ENCODE data around the gene FOXJ3. TPM values are rescaled to one million over a fixed set of nuclear protein-coding genes. Genes with fewer than 3 reads are reported as not detected.

Gene FOXJ3
- polyA plus RNA-seq, 1 of the 3 experiments (the other 2 are of a cell fraction), result 16.0 TPM

GRCh38 chr1:42219627-42220026, 115.4 kb downstream of the FOXJ3 start:
- 78% methylated on average over 1 of the region's 1 CpG for WGBS (ENCODE audit: low lambda C conversion rate)
- H3K4me3 ChIP-seq (ENCODE audit: low read depth in 2 of 2, low read length in 1 of 2), result no peak overlapping the region
- H3K9me3 ChIP-seq, result no peaks in the 10 kb centered on the region
- H3K4me2 ChIP-seq, result no peak overlapping the region
- H3K9me2 ChIP-seq, result no peaks in the 10 kb centered on the region
- TF ChIP-seq SMC3 (IDR thresholded peaks at IDR 0.05; ENCODE audit: low read depth, low read length), result no peak
- no peak for TF ChIP-seq YY1 (IDR thresholded peaks at IDR 0.05; ENCODE audit: low read depth)
- TF ChIP-seq, protein P1, sequence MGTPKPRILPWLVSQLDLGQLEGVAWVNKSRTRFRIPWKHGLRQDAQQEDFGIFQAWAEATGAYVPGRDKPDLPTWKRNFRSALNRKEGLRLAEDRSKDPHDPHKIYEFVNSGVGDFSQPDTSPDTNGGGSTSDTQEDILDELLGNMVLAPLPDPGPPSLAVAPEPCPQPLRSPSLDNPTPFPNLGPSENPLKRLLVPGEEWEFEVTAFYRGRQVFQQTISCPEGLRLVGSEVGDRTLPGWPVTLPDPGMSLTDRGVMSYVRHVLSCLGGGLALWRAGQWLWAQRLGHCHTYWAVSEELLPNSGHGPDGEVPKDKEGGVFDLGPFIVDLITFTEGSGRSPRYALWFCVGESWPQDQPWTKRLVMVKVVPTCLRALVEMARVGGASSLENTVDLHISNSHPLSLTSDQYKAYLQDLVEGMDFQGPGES (IDR thresholded peaks at IDR 0.05; ENCODE audit: low read depth, low read length), result no peak
- no peak for TF ChIP-seq RXRA (IDR thresholded peaks at IDR 0.05; ENCODE audit: borderline replicate concordance, low read depth)
- no peaks in the 10 kb centered on the region; a peak in 2 of 4 replicates for H3K4me1 ChIP-seq (ENCODE audit: control insufficient read depth in 1 of 2, insufficient read depth in 2 of 2, low read depth in 1 of 2, low read length in 1 of 2)
- H3K27me3 ChIP-seq (ENCODE audit: insufficient read depth), result no peaks in the 10 kb centered on the region
- CTCF ChIA-PET, result no interaction called here
- peaks cover 4% of the 10 kb centered on the region for H3F3A ChIP-seq (replicated peaks; ENCODE audit: insufficient read depth)
- POLR2A ChIA-PET, result no interaction called here
- no peak overlapping the region for H3K9ac ChIP-seq
- H3K27ac ChIP-seq (ENCODE audit: low read depth in 2 of 2, low read length in 1 of 2), result no peak overlapping the region
- no peak for DNase-seq
- H3K79me2 ChIP-seq (ENCODE audit: insufficient read depth), result peaks cover 66% of the 10 kb centered on the region
- no peak overlapping the region for H2AFZ ChIP-seq (ENCODE audit: low read depth)
- H4K20me1 ChIP-seq (ENCODE audit: insufficient read depth), result no peaks in the 10 kb centered on the region
- H3K36me3 ChIP-seq (replicated peaks in 1 of 2; ENCODE audit: control insufficient read depth in 1 of 2, insufficient read depth in 2 of 2, low read length in 1 of 2), result peaks cover 6 to 25% of the 10 kb centered on the region in 2 experiments

GRCh38 chr1:42214447-42214871, 120.6 kb downstream of the FOXJ3 start:
- H4K20me1 ChIP-seq (ENCODE audit: insufficient read depth), result peaks cover 6% of the 10 kb centered on the region; the same call in 1 of the 2 replicates
- 0 out of 2 replicates have a peak, but pooled peaks cover 4% of the 10 kb centered on the region for H3K9me3 ChIP-seq
- 60% methylated on average over 1 of the region's 1 CpG for WGBS (ENCODE audit: low lambda C conversion rate)
- no peak overlapping the region for H2AFZ ChIP-seq (ENCODE audit: low read depth)
- no peaks in the 10 kb centered on the region for H3K27me3 ChIP-seq (ENCODE audit: insufficient read depth)
- H3K4me3 ChIP-seq (ENCODE audit: low read depth in 2 of 2, low read length in 1 of 2), result no peak overlapping the region; a peak in 1 of 4 replicates
- H3F3A ChIP-seq (replicated peaks; ENCODE audit: insufficient read depth), result peaks cover 4% of the 10 kb centered on the region
- no peaks in the 10 kb centered on the region for H3K9me2 ChIP-seq
- H3K9ac ChIP-seq, result no peak overlapping the region
- ChIA-PET CTCF (interaction anchor here (0.7 to 1.3 kb wide), 3 partner anchors 12 to 302 kb away, joined by 3 to 4 read pairs (median 4); no protein-coding TSS in a partner anchor), POLR2A (no interaction called here)
- DNase-seq, result no peak
- peaks cover 16 to 43% of the 10 kb centered on the region in 2 experiments for H3K36me3 ChIP-seq (replicated peaks in 1 of 2; ENCODE audit: control insufficient read depth in 1 of 2, insufficient read depth in 2 of 2, low read length in 1 of 2)
- peaks cover 79% of the 10 kb centered on the region for H3K79me2 ChIP-seq (ENCODE audit: insufficient read depth)
- no peak for TF ChIP-seq POLR2AphosphoS5 (IDR thresholded peaks at IDR 0.05; ENCODE audit: low read depth, low read length)
- TF ChIP-seq, protein P1 (IDR thresholded peaks at IDR 0.05; ENCODE audit: low read depth, low read length), result no peak
- H3K27ac ChIP-seq (ENCODE audit: low read depth in 2 of 2, low read length in 1 of 2), result no peak overlapping the region
- peaks cover 12% of the 10 kb centered on the region in 2 experiments; a peak in 2 of 4 replicates for H3K4me1 ChIP-seq (ENCODE audit: control insufficient read depth in 1 of 2, insufficient read depth in 2 of 2, low read depth in 1 of 2, low read length in 1 of 2)
- no peak overlapping the region for H3K4me2 ChIP-seq

- H3K4me2 ChIP-seq, result no peak overlapping the region
- no peaks in the 10 kb centered on the region for H3K27me3 ChIP-seq (ENCODE audit: insufficient read depth)
- ChIA-PET POLR2A (no interaction called here), CTCF (interaction anchor here (1.3 kb wide), 1 partner anchor 9 kb away, joined by 3 read pairs; no protein-coding TSS in a partner anchor)
- peak; percentile 11; the same call in 1 of the 2 replicates for TF ChIP-seq TCF12 (IDR thresholded peaks at IDR 0.05)
- TF ChIP-seq FOXJ3 (CRISPR knock-in tag; IDR thresholded peaks at IDR 0.05), result no peak
- no peaks in the 10 kb centered on the region for H3K9me2 ChIP-seq
- H3K9ac ChIP-seq, result no peak overlapping the region
- peaks cover 14% of the 10 kb centered on the region for H4K20me1 ChIP-seq (ENCODE audit: insufficient read depth)
- H3K79me2 ChIP-seq (ENCODE audit: insufficient read depth), result peaks cover 86% of the 10 kb centered on the region
- no peak overlapping the region for H3K4me3 ChIP-seq (ENCODE audit: low read depth in 2 of 2, low read length in 1 of 2)
- no peak overlapping the region; a peak in 1 of 4 replicates for H3K27ac ChIP-seq (ENCODE audit: low read depth in 2 of 2, low read length in 1 of 2)
- H2AFZ ChIP-seq (ENCODE audit: low read depth), result no peak overlapping the region
- peaks cover 4% of the 10 kb centered on the region for H3F3A ChIP-seq (replicated peaks; ENCODE audit: insufficient read depth)
- H3K4me1 ChIP-seq (ENCODE audit: control insufficient read depth in 1 of 2, insufficient read depth in 2 of 2, low read depth in 1 of 2, low read length in 1 of 2), result peaks cover 14 to 16% of the 10 kb centered on the region in 2 experiments; a peak in 2 of 4 replicates
- H3K36me3 ChIP-seq (replicated peaks in 1 of 2; ENCODE audit: control insufficient read depth in 1 of 2, insufficient read depth in 2 of 2, low read length in 1 of 2), result peaks cover 14 to 42% of the 10 kb centered on the region in 2 experiments
- DNase-seq, result no peak
- 73% methylated on average over 2 of the region's 2 CpGs for WGBS (ENCODE audit: low lambda C conversion rate)
- H3K9me3 ChIP-seq, result 0 out of 2 replicates have a peak, but pooled peaks cover 4% of the 10 kb centered on the region
Measured at GRCh38 chr1:42211224-42211623, 123.8 kb downstream of the FOXJ3 start.
